OCI-LY1 (cell line): Measurements from ENCODE around the gene GMDS.

Experiments used
- H2AFZ ChIP-seq: fragments of 200-600 bp; sonication (generic), shearing (Covaris generic); 2 replicates; pipeline ENCODE4 v1.6.0; 2014; ENCODE audit warnings: antibody characterized with exemption, mild to moderate bottlenecking, low read length
- H3F3A ChIP-seq: fragments of 200-600 bp; sonication (generic), shearing (Covaris generic); 2 replicates; pipeline ENCODE4 v1.6.0; 2014; ENCODE audit warnings: mild to moderate bottlenecking, antibody characterized with exemption, low read length, moderate library complexity; ENCODE audit not compliant: insufficient read depth
- H3K27ac ChIP-seq: fragments of 200-600 bp; sonication (generic); 2 replicates; pipeline ENCODE4 v1.5.1; 2014; ENCODE audit warnings: low read length, mixed run types, mild to moderate bottlenecking, low read depth; ENCODE audit not compliant: poor library complexity, severe bottlenecking
- H3K27me3 ChIP-seq: fragments of 200-600 bp; sonication (generic); 2 replicates; pipeline ENCODE4 v1.6.0; 2014; ENCODE audit warnings: antibody characterized with exemption, mild to moderate bottlenecking, low read length, moderate library complexity; ENCODE audit not compliant: insufficient read depth
- H3K36me3 ChIP-seq: fragments of 200-600 bp; sonication (generic); 2 replicates; pipeline ENCODE4 v1.6.1; 2014; ENCODE audit warnings: mild to moderate bottlenecking, antibody characterized with exemption, low read length, moderate library complexity, mixed read lengths; ENCODE audit not compliant: insufficient read depth
- H3K4me1 ChIP-seq: fragments of 200-600 bp; sonication (generic); 2 replicates; pipeline ENCODE4 v1.5.1; 2014; ENCODE audit warnings: mild to moderate bottlenecking, low read length, moderate library complexity; ENCODE audit not compliant: insufficient read depth, severe bottlenecking
- H3K4me2 ChIP-seq: fragments of 200-600 bp; sonication (generic), shearing (Covaris generic); 2 replicates; pipeline ENCODE4 v1.6.1; 2014; ENCODE audit warnings: low read length
- H3K4me3 ChIP-seq: fragments of 200-600 bp; sonication (generic); 2 replicates; pipeline ENCODE4 v1.5.1; 2014; ENCODE audit warnings: low read length, low read depth, mild to moderate bottlenecking, mixed read lengths; ENCODE audit not compliant: poor library complexity, severe bottlenecking
- H3K79me2 ChIP-seq: fragments of 200-600 bp; shearing (Covaris generic); 2 replicates; pipeline ENCODE4 v1.6.1; 2016; ENCODE audit warnings: mixed run types, low read length, mixed read lengths; ENCODE audit not compliant: insufficient read depth
- H3K9ac ChIP-seq: fragments of 200-600 bp; sonication (generic), shearing (Covaris generic); 2 replicates; pipeline ENCODE4 v1.6.1; 2014; ENCODE audit warnings: mild to moderate bottlenecking, low read length, mixed read lengths
- H3K9me2 ChIP-seq: fragments of 200-600 bp; sonication (generic), shearing (Covaris generic); 2 replicates; pipeline ENCODE4 v1.6.1; 2014; ENCODE audit warnings: low read depth, mild to moderate bottlenecking, low read length, mixed read lengths
- H3K9me3 ChIP-seq: fragments of 200-600 bp; shearing (Covaris generic); 2 replicates; pipeline ENCODE4 v1.6.1; 2014; ENCODE audit warnings: low read length, mixed read lengths
- H4K20me1 ChIP-seq: fragments of 200-600 bp; sonication (generic), shearing (Covaris generic); 2 replicates; pipeline ENCODE4 v1.6.0; 2016; ENCODE audit warnings: mild to moderate bottlenecking, low read length; ENCODE audit not compliant: insufficient read depth
- EZH2 ChIP-seq: fragments of 200-600 bp; sonication (generic), shearing (Covaris generic); IDR thresholded peaks from 2 replicates; pipeline ENCODE4 v1.8.0; 2017; ENCODE audit warnings: borderline replicate concordance, mixed run types, mild to moderate bottlenecking, antibody characterized with exemption, low read length, moderate library complexity, mixed read lengths
- TF ChIP-seq, protein P1 (sequence below): fragments of 200-600 bp; sonication (generic), shearing (Covaris generic); IDR thresholded peaks from 2 replicates; pipeline ENCODE4 v1.5.1; 2017; ENCODE audit warnings: mild to moderate bottlenecking, antibody characterized with exemption, low read length, moderate library complexity, mixed read lengths

GMDS gene

DNA sequence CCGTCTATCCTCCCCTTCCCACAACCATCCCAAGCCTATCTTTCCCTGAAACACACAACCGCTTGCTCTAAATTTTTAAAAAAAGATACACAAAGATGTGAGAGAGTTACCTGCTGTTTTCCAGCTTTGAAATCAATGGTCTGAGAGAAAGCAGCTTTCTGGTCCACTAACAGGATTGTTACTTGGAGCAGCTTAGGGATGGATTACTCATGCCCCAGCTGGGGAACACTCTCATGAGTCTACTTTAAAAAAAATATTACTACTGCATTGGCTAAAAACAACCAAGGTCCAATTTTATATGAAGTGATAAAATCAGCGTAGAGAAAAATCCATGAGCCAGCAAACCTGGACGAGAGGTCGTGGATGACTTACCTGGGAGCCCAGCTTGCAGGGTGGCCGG is 665.3 kb downstream of the GMDS start:
- no peaks in the 10 kb centered on the region for H3K4me1 ChIP-seq
- no peak overlapping the region for H3K9ac ChIP-seq
- H4K20me1 ChIP-seq, result no peaks in the 10 kb centered on the region
- no peaks in the 10 kb centered on the region for H3K9me3 ChIP-seq
- H2AFZ ChIP-seq, result no peak overlapping the region
- H3K27me3 ChIP-seq, result no peaks in the 10 kb centered on the region; the same call in 1 of the 2 replicates
- no peak overlapping the region for H3K4me3 ChIP-seq
- no peaks in the 10 kb centered on the region for H3K9me2 ChIP-seq
- no peak for TF ChIP-seq EZH2
- TF ChIP-seq, protein P1, sequence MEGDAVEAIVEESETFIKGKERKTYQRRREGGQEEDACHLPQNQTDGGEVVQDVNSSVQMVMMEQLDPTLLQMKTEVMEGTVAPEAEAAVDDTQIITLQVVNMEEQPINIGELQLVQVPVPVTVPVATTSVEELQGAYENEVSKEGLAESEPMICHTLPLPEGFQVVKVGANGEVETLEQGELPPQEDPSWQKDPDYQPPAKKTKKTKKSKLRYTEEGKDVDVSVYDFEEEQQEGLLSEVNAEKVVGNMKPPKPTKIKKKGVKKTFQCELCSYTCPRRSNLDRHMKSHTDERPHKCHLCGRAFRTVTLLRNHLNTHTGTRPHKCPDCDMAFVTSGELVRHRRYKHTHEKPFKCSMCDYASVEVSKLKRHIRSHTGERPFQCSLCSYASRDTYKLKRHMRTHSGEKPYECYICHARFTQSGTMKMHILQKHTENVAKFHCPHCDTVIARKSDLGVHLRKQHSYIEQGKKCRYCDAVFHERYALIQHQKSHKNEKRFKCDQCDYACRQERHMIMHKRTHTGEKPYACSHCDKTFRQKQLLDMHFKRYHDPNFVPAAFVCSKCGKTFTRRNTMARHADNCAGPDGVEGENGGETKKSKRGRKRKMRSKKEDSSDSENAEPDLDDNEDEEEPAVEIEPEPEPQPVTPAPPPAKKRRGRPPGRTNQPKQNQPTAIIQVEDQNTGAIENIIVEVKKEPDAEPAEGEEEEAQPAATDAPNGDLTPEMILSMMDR, result no peak
- no peaks in the 10 kb centered on the region for H3K36me3 ChIP-seq
- no peak overlapping the region for H3K4me2 ChIP-seq
- no peaks in the 10 kb centered on the region for H3F3A ChIP-seq
- no peaks in the 10 kb centered on the region for H3K79me2 ChIP-seq
- no peak overlapping the region for H3K27ac ChIP-seq

DNA sequence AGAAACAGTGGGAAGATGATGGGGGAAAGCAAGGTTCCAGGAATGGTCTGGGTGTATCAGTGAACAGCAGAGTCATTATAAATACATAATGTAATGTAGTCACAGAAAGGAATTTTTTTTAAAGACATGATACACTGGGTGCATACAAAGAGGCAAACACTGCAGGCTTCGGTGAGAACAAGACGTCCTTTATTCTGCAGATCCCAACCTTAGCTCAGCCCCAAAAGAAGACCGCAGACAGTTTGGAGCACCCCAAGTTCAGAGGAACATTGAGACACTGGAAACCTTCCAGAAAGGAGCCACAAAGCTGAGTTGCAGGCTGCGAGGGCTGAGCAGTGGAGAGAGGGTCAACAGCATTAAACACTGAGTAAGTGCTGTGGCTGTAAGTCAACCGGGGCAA is 666.3 kb downstream of the GMDS start:
- H3K27me3 ChIP-seq, result no peaks in the 10 kb centered on the region; the same call in 1 of the 2 replicates
- H3K4me1 ChIP-seq, result no peaks in the 10 kb centered on the region
- no peaks in the 10 kb centered on the region for H4K20me1 ChIP-seq
- H3K36me3 ChIP-seq, result no peaks in the 10 kb centered on the region
- H3K27ac ChIP-seq, result no peak overlapping the region
- no peaks in the 10 kb centered on the region for H3K79me2 ChIP-seq
- H3K9ac ChIP-seq, result no peak overlapping the region
- no peak overlapping the region for H3K4me3 ChIP-seq
- no peaks in the 10 kb centered on the region for H3K9me3 ChIP-seq
- no peak overlapping the region for H2AFZ ChIP-seq
- no peaks in the 10 kb centered on the region for H3F3A ChIP-seq
- no peak overlapping the region for H3K4me2 ChIP-seq
- TF ChIP-seq EZH2, result no peak
- TF ChIP-seq, protein P1, result no peak
- H3K9me2 ChIP-seq, result no peaks in the 10 kb centered on the region

DNA sequence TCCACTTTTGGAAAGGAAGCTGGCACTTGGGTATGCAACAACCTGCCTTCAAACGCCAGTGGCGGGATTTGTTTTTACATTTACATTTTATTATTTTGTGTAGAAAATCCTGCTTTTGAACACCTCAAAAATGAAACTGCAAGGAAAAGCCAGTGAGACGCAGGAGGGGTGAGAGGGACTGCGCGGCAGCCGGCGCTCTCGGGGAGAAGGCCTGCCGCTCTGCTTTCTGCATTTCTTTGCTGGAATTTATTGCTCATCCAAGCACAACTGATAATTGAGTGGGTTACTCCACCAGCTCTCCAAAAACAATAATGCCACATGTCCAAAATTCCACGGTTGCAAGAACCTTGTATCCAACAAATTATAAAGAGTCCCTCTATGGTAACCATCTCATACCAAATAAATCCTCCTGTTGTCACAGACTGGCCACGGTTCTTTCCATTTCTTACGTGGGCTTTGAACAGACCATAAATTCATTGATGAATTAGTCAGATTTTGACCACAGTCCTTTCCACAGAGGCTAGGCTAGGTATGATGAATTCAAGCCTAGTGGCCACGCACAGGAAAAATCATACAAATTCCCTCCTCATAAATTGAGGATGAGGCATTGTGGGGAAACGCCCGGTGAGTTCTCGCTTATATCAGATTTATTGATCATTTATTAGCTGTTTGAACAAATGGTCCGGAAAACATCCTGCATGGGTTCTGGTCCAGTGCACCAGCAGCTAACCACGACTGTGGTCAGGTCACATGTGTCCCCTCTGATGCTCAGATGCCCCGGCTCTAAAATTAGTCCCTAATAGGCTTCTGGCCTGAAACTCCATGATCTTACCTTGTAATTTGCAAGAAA is 667.3 kb downstream of the GMDS start:
- H3K27me3 ChIP-seq, result no peaks in the 10 kb centered on the region
- no peak overlapping the region for H3K4me2 ChIP-seq
- H3K9ac ChIP-seq, result no peak overlapping the region
- no peak overlapping the region for H2AFZ ChIP-seq
- no peaks in the 10 kb centered on the region for H3K4me1 ChIP-seq
- TF ChIP-seq, protein P1, result no peak
- no peak for TF ChIP-seq EZH2
- H3K9me2 ChIP-seq, result no peaks in the 10 kb centered on the region
- no peaks in the 10 kb centered on the region for H3F3A ChIP-seq
- no peak overlapping the region for H3K4me3 ChIP-seq
- no peaks in the 10 kb centered on the region for H4K20me1 ChIP-seq
- H3K79me2 ChIP-seq, result no peaks in the 10 kb centered on the region
- H3K36me3 ChIP-seq, result no peaks in the 10 kb centered on the region
- no peaks in the 10 kb centered on the region for H3K9me3 ChIP-seq
- H3K27ac ChIP-seq, result no peak overlapping the region
